Measurements from ENCODE around the gene ARHGEF11.

ARHGEF11 gene

DNA sequence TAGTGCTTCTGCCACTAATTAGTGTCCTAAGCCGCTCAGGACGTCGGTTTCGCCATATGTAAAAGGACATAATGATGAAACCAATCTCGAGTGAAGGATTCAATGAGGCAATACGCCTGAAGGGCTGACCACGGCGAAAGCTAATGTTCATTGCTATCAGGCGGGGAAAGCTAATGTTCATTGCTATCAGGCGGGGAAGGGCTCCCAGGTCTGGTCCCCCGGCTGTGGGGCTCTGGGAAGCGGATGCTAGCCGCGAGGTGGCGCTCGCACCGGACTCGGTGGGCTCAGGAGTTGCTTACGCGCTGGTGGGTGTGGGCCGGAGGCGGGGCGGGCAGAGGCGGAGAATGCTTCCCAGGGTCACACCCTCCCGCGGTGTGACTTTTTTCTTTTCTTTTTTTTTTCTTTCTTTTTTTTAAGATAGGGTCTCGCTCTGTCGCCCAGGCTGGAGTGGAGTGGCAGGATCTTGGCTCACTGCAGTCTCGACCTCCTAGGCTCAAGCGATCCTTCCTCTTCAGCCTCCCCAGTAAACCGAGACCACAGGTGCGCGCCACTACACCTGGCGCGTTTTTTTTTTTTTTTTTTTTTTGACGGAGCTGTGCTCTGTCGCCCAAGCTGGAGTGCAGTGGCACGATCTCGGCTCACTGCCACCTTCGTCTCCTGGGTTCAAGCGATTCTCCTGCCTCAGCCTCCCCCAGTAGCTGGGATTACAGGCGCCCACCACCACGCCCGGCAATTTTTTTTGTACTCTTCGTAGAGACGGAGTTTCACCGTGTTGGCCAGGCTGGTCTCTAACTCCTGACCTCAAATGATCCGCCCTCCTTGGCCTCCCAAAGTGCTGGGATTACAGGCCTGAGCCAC is 153.1 kb downstream of the ARHGEF11 start:
- peak; percentile 92 to 93 for DNase-seq

DNA sequence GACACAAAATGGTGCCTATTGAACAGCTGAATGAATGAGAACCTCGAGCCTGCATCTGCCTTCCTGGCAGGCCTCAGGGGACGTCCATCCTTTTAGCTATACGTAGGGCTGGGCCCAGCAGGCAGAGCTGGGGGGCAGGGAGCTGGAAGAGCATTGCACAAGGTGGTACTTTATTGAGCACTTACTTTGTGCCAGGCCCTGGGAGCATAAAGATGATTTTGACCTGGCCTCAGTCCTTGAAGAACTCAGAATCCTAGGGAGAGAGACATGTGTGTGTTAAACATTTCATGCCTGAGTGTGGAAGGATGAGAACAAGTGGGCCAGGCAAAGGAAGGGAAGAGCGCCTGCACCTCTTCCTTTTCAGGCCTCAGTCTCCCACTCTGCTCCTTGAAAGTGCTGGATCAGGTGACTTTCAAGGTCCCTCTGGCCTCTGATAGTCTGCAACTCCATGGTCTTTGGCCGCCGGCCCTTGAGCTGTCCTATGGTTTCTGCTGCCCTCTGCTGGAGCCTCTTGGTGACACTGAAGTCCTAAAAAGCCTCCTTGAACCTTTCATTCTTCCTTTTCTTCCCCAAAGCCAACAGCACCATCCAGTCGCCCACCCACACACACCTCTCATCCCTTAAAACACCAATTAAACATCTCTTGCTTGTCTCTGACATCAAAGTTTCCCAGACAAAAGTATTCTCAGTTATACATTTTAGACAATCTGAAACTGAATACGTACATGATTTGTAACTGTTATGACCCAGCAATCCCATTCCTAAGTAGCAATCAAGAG is 155.6 kb downstream of the ARHGEF11 start:
- DNase-seq, result peak; percentile 77 to 79

DNA sequence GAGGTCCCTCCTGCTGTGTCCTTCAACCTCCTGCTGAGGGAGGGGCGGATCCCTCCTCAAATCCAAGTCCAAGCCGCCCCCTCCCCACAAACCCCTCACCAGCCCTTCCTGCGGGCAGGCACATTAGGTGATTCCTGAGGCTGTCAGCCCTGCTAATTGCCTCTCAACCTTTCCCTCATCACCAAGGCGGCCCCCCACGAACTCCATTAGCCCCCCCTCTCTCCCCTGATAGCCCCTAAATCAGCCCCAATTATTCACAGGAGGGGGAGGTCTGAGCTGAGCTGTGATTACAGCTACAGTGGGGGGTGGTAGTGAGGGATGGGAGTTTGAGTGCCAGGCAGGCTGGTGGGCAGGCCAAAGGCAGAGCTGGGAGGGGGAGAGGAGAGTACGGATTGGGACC is 157.8 kb downstream of the ARHGEF11 start:
- no peak for DNase-seq

DNA sequence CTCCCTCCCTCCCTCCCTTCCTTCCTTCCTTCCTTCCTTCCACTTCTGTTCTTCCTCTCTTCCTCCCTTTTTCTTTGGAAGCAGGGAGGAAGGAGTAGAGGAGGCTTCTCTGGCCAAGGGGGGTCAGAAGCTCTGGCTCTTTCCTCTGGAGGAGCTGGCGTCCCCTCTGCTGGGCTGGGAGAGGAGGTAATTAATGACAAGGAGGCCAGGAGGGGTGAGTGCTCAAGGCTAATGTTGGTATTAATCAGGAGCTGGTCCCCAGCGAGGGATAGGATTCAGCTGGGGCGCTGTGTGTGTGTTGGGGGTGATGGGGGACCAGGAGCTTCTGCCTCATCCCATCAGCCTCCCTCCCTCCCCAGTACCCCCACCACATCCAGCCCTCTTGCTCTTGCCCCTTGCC is 158.2 kb downstream of the ARHGEF11 start:
- no peak for DNase-seq

GRCh38 chr1:156886583-156887281 is 158.8 kb downstream of the ARHGEF11 start:
- no peak for DNase-seq

GRCh38 chr1:156885880-156886355 is 159.6 kb downstream of the ARHGEF11 start:
- DNase-seq, result no peak

DNA sequence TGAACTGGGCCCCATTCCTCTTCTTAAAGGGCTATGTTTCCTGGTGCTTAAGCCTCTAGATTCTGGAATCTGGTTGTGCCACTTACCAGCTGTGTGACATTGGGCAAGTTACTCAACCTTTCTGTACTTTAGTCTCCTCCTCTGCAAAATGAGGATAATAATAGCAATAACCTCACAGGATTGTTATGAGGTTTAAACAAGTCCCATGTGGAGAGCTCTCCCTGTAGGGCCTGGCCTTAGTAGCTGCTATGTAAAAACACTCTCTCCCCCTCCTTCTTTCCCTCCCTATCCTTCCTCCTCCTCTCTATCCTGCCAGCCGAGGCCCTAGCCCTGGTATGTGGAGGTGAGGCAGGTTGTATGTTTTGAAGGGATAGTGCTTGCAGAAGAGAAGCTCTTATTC is 160.2 kb downstream of the ARHGEF11 start:
- DNase-seq, result no peak

All from activated T-cell treated with anti-CD3 and anti-CD28 coated beads, Interleukin-2, amount 50 U/mL, for 48 hours (primary cell).